ENCODE data around the gene CYP4F3. TPM values are rescaled to one million over a fixed set of nuclear protein-coding genes. Genes with fewer than 3 reads are reported as not detected.

CYP4F3 gene
- total and polyA plus RNA-seq, 2 of the 13 experiments (the other 11 are each of a cell fraction or from before 2014, with no cell fraction given), result 17.8 to 22.8 TPM

GRCh38 chr19:15640294-15640903 is at the start of gene CYP4F3 (continued):
- TF ChIP-seq ZNF12 (CRISPR knock-in tag; IDR thresholded peaks at IDR 0.05), result no peak
- TF ChIP-seq ZNF253 (CRISPR knock-in tag; IDR thresholded peaks at IDR 0.05; ENCODE audit: borderline replicate concordance), result no peak
- TF ChIP-seq GFI1 (CRISPR knock-in tag; IDR thresholded peaks at IDR 0.05; ENCODE audit: borderline replicate concordance), result no peak
- no peak for TF ChIP-seq TOPORS (CRISPR knock-in tag; IDR thresholded peaks at IDR 0.05)
- TF ChIP-seq ZNF224 (CRISPR knock-in tag; IDR thresholded peaks at IDR 0.05), result no peak
- no peak for TF ChIP-seq ZNF839 (CRISPR knock-in tag; IDR thresholded peaks at IDR 0.05; ENCODE audit: borderline replicate concordance)
- no peak for TF ChIP-seq ZNF296 (CRISPR knock-in tag; conservative IDR thresholded peaks at IDR 0.05)
- TF ChIP-seq ZGPAT (CRISPR knock-in tag; IDR thresholded peaks at IDR 0.05), result no peak
- TF ChIP-seq YEATS2 (CRISPR knock-in tag; IDR thresholded peaks at IDR 0.05; ENCODE audit: borderline replicate concordance), result no peak
- TF ChIP-seq ELF3 (CRISPR knock-in tag; IDR thresholded peaks at IDR 0.05), result no peak
- no peak for TF ChIP-seq ATF6 (CRISPR knock-in tag; conservative IDR thresholded peaks at IDR 0.05)
- TF ChIP-seq NCOA5 (CRISPR knock-in tag; IDR thresholded peaks at IDR 0.05), result no peak
- TF ChIP-seq KAT8 (CRISPR knock-in tag; IDR thresholded peaks at IDR 0.05), result no peak
- TF ChIP-seq FOXK2 (IDR thresholded peaks at IDR 0.05), result no peak
- no peak for TF ChIP-seq SIX1 (CRISPR knock-in tag; IDR thresholded peaks at IDR 0.05; ENCODE audit: borderline replicate concordance)
- TF ChIP-seq HNF4A (CRISPR knock-in tag; IDR thresholded peaks at IDR 0.05), result no peak
- TF ChIP-seq TBP (CRISPR knock-in tag; IDR thresholded peaks at IDR 0.05), result no peak
- TF ChIP-seq CCDC6 (CRISPR knock-in tag; IDR thresholded peaks at IDR 0.05), result no peak
- TF ChIP-seq POGK (CRISPR knock-in tag; conservative IDR thresholded peaks at IDR 0.05), result no peak
- TF ChIP-seq REL (CRISPR knock-in tag; conservative IDR thresholded peaks at IDR 0.05), result no peak

Measured in HepG2 (cell line).